Ascending aorta (tissue), 2 donors: Measurements from ENCODE around the gene SLC30A2. TPM values are rescaled to one million over a fixed set of nuclear protein-coding genes. Genes with fewer than 3 reads are reported as not detected.

Source experiments
- DNase-seq, 2 donors: peaks; one replicate each; pipeline ENCODE4 v3.0.0-alpha.2; 2019; ENCODE audit warnings: low spot score in 2 of 2
- H3K27ac ChIP-seq, 2 donors: fragments of 200-600 bp; sonication (generic); one replicate each; pipeline ENCODE4 v1.5.1; 2016 to 2017; ENCODE audit warnings: mild to moderate bottlenecking in 1 of 2
- H3K27me3 ChIP-seq: fragments of 200-600 bp; sonication (generic); one replicate; pipeline ENCODE4 v1.5.1; 2017
- H3K36me3 ChIP-seq, 2 donors: fragments of 200-600 bp; sonication (generic); one replicate each; pipeline ENCODE4 v1.5.1; 2016
- H3K4me1 ChIP-seq, 2 donors: fragments of 200-600 bp; sonication (generic); one replicate each; pipeline ENCODE4 v1.5.1; 2016 to 2017; ENCODE audit warnings: mild to moderate bottlenecking in 1 of 2
- H3K4me3 ChIP-seq, 2 donors: fragments of 200-600 bp; sonication (generic); one replicate each; pipeline ENCODE4 v1.5.1; 2016 to 2017; ENCODE audit warnings: mild to moderate bottlenecking in 1 of 2
- H3K9me3 ChIP-seq, 2 donors: fragments of 200-600 bp; sonication (generic); one replicate each; pipeline ENCODE4 v1.5.1; 2016
- CTCF ChIP-seq, 3 experiments: fragments of 200-600 bp in 2 of 3; fragments of 450-650 bp in 1 of 3; sonication (generic) in 2 of 3; IDR thresholded peaks; one replicate each; pipeline ENCODE4 v1.5.1; 2016 to 2019; ENCODE audit warnings: antibody characterized with exemption in 3 of 3, mild to moderate bottlenecking in 1 of 3, moderate library complexity in 1 of 3
- intact Hi-C: fragments of 100-400 bp; cut with DNase I; formaldehyde crosslinking; loops from one replicate; pipeline ENCODE4 v1.15.1; 2023
- total RNA-seq: library from RNA; depleted of rRNA; stranded (reverse); fragments of >200 nt; gene quantifications from one replicate; pipeline ENCODE4 v1.1.0, GENCODE V29; 2016

The SLC30A2 gene
- total RNA-seq, 1 donor from 2014 or later, result not detected

- H3K36me3 ChIP-seq, result no peaks in the 10 kb centered on the region
- H3K27me3 ChIP-seq, result no peaks in the 10 kb centered on the region
- no peaks in the 10 kb centered on the region for H3K4me1 ChIP-seq
- intact Hi-C loops, result no loop called here
- H3K9me3 ChIP-seq, result no peaks in the 10 kb centered on the region
- no peak for DNase-seq
- TF ChIP-seq CTCF (IDR thresholded peaks at IDR 0.05), result no peak
- no peak within 1 kb of the TSS for H3K4me3 ChIP-seq
- H3K27ac ChIP-seq, result no peak within 1 kb of the TSS
Measured at GRCh38 chr1:26067432-26067911, 21.6 kb upstream of the SLC30A2 start, which contains the start of gene TRIM63. Gene TRIM63, minus strand, starts transcription at chr1:26067630. Its CDS starts 136 bp downstream, at chr1:26067494.

- no peak overlapping the region for H3K4me3 ChIP-seq
- TF ChIP-seq CTCF (IDR thresholded peaks at IDR 0.05), result no peak
Measured at GRCh38 chr1:26066857-26067256, 20.9 kb upstream of the SLC30A2 start.

GRCh38 chr1:26066160-26066559 lies 20.2 kb upstream of the SLC30A2 start:
- Histone ChIP-seq H3K9me3 (no peaks in the 10 kb centered on the region), H3K27ac (no peak overlapping the region), H3K36me3 (no peaks in the 10 kb centered on the region), H3K4me3 (no peak overlapping the region), H3K27me3 (no peaks in the 10 kb centered on the region), H3K4me1 (no peaks in the 10 kb centered on the region)
- no peak for TF ChIP-seq CTCF (IDR thresholded peaks at IDR 0.05)
- DNase-seq, result no peak
- intact Hi-C loops, result no loop called here

More at GRCh38 chr1:26066857-26067256, 20.9 kb upstream of the SLC30A2 start:
- Histone ChIP-seq H3K36me3 (no peaks in the 10 kb centered on the region), H3K27ac (no peak overlapping the region), H3K9me3 (no peaks in the 10 kb centered on the region), H3K4me1 (no peaks in the 10 kb centered on the region), H3K27me3 (no peaks in the 10 kb centered on the region)
- intact Hi-C loops, result no loop called here
- DNase-seq, result no peak

DNA sequence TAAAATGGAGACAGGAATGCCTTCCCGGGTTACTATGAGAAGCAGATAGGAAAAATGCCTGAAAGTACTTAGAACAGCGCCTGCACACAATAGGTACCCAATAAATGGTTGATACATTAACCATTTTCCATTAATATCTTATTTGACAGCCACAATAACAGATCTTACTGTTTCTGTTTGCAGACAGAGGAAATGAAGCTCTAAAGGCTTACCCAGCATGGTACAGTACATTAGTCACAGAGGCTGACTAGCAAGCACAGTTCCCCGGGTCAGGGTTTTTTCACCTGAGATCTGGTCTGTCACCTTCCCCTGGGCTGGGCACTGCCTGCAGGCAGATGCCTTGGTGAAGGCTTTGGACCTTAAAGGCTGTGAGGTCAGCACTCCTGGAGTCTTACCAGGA lies 18.6 kb upstream of the SLC30A2 start:
- TF ChIP-seq CTCF (IDR thresholded peaks at IDR 0.05), result no peak
- Histone ChIP-seq H3K27me3 (no peaks in the 10 kb centered on the region), H3K36me3 (no peaks in the 10 kb centered on the region), H3K4me1 (no peaks in the 10 kb centered on the region), H3K27ac (no peak overlapping the region), H3K4me3 (no peak overlapping the region), H3K9me3 (no peaks in the 10 kb centered on the region)
- intact Hi-C loops, result no loop called here
- DNase-seq, result no peak

DNA sequence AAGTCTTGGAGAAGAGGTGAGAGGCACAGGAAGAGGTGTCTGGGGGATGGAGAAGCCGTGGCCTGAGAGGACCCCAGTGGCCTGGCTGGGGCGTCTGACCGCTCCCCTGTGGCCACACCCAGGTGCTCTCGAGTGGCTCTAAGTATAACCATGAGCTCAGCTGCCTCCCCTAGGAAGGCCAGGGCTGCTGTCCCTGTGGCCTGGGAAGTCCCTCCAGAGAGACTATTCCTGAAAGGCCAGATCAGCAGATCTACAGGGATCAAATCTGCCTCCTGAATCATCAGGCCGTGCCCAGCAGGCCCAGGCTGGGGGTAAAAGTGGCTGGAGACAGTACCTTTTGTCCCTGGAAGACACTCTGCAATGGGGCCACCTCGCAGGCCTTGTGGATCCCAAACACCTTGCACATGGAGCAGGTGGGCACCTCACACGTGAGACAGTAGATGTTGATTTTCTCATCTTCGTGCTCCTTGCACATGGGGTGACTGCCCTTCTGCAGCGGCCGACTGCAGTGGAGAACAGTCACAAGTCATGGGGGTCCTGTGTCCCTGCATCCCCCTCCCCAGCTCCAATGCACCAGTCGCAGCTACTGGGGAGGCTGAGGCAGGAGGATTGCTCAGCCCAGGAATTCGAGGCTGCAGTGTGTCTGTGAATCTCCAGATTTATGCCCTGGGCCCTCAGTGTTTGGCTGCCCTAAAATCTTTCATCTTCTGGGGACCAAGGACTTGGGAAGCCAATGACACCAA lies 15.1 kb upstream of the SLC30A2 start:
- Histone ChIP-seq H3K36me3 (no peaks in the 10 kb centered on the region), H3K4me1 (no peaks in the 10 kb centered on the region), H3K27me3 (no peaks in the 10 kb centered on the region), H3K9me3 (no peaks in the 10 kb centered on the region), H3K4me3 (no peak overlapping the region), H3K27ac (no peak overlapping the region)
- intact Hi-C loops, result no loop called here
- TF ChIP-seq CTCF (IDR thresholded peaks at IDR 0.05), result no peak
- no peak for DNase-seq
